A673 (cell line): Measurements from ENCODE around the gene RGS1. TPM values are rescaled to one million over a fixed set of nuclear protein-coding genes. Genes with fewer than 3 reads are reported as not detected.

ENCODE experiments used
- BruUV-seq: library from RNA; stranded (reverse); fragments of 400-500 nt; replicated peaks from 2 replicates; lab custom pipeline; 2021; lab: Mats Ljungman, UMichigan
- CTCF ChIA-PET: fragments of 300-600 bp; sonication (Branson Sonifier 250); formaldehyde crosslinking; loops from one replicate; lab custom pipeline; 2022; ENCODE audit warnings: antibody characterized with exemption; lab: Charles Lee
- POLR2A ChIA-PET: fragments of 300-600 bp; sonication (Branson Sonifier 250); formaldehyde crosslinking; loops from one replicate; lab custom pipeline; 2022; ENCODE audit warnings: antibody characterized with exemption; ENCODE audit not compliant: low non-redundant PET; lab: Charles Lee
- DNase-seq: peaks from one replicate; pipeline ENCODE4 v3.0.0-alpha.2; 2015; ENCODE audit warnings: low spot score
- H3K27ac ChIP-seq: fragments of 200-600 bp; sonication (generic); 2 replicates; pipeline ENCODE4 v1.5.1; 2016; ENCODE audit warnings: mixed run types, low read depth, mild to moderate bottlenecking, mixed read lengths, antibody characterized with exemption, low read length; ENCODE audit not compliant: poor library complexity, severe bottlenecking
- H3K27me3 ChIP-seq: fragments of 200-600 bp; sonication (generic); replicated peaks from 2 replicates; pipeline ENCODE4 v1.6.1; 2017; ENCODE audit warnings: mixed run types, low read depth, mild to moderate bottlenecking, mixed read lengths, antibody characterized with exemption, low read length; ENCODE audit not compliant: insufficient read depth, poor library complexity
- H3K36me3 ChIP-seq: fragments of 200-600 bp; sonication (generic); 2 replicates; pipeline ENCODE4 v1.6.1; 2016; ENCODE audit warnings: mixed run types, mild to moderate bottlenecking, mixed read lengths, antibody characterized with exemption, low read length; ENCODE audit not compliant: insufficient read depth, poor library complexity, severe bottlenecking
- H3K4me1 ChIP-seq: fragments of 200-600 bp; sonication (generic); 2 replicates; pipeline ENCODE4 v1.6.1; 2017; ENCODE audit warnings: mixed run types, mild to moderate bottlenecking, mixed read lengths, antibody characterized with exemption, low read length; ENCODE audit not compliant: insufficient read depth, poor library complexity, severe bottlenecking
- H3K4me3 ChIP-seq: fragments of 200-600 bp; sonication (generic); 2 replicates; pipeline ENCODE4 v1.5.1; 2016; ENCODE audit warnings: low read depth, mixed run types, mild to moderate bottlenecking, mixed read lengths, low read length; ENCODE audit not compliant: poor library complexity, severe bottlenecking
- H3K9me3 ChIP-seq: fragments of 200-600 bp; sonication (generic); 2 replicates; pipeline ENCODE4 v1.6.1; 2016; ENCODE audit warnings: mixed run types, low read depth, mild to moderate bottlenecking, mixed read lengths, antibody characterized with exemption, low read length; ENCODE audit not compliant: poor library complexity, severe bottlenecking
- EZH2 ChIP-seq: fragments of 200-600 bp; sonication (generic); IDR thresholded peaks from 2 replicates; pipeline ENCODE4 v1.6.1; 2017; ENCODE audit warnings: borderline replicate concordance, low read depth, mild to moderate bottlenecking, mixed read lengths, antibody characterized with exemption, low read length; ENCODE audit not compliant: poor library complexity, severe bottlenecking
- intact Hi-C: fragments of 100-400 bp; cut with micrococcal nuclease; formaldehyde crosslinking; loops from one replicate; pipeline ENCODE4 v1.10.0; 2022; ENCODE audit not compliant: unreplicated experiment
- total RNA-seq: library from RNA; stranded (reverse); gene quantifications from 2 replicates; pipeline ENCODE4 v1.2.3, GENCODE V29; 2021
- TF ChIP-seq, protein P1 (sequence below): fragments of 300-800, 200-600 bp; sonication (generic); conservative IDR thresholded peaks from 2 replicates; pipeline ENCODE4 v1.5.1; 2017; ENCODE audit warnings: low read depth, mild to moderate bottlenecking, antibody characterized with exemption, low read length, moderate library complexity, mixed read lengths

The RGS1 gene
- total RNA-seq, 1 experiment from 2014 or later: not detected

DNA sequence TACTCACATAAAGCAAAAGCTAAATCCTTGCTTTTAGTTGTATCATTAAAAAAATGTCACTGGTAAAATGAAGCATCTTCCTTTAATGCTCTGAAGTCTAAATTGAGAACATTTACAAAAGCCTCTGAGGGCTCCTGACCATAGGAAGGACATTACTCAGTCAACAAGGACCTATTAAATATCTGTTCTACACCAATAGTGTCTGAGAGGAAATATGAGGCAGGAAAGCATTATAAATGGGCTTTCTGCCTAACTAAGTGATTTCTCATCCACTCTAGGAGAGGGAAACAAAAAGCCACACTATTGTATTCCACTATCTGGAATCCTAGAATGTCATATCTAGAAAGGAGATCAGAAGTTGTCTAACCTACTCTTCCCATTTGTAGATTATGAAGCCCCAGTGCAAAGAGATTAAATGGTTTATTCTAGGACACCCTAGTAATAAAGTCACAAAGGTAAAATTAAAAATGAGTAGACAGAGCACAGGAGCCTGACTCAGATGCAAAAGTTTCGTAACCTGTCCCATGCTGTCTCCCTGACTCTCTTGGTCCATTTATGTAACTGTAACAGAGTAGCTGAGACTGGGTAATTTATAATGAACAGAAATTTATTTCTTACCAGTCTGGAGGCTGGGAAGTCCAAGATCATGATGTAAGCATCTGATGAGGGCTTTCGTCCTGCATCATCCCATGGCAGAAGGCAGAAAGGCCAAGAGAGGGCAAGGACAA lies 17.6 kb downstream of the RGS1 start:
- POLR2A ChIA-PET: no interaction called here
- DNase-seq: no peak
- Histone ChIP-seq H3K9me3 (no peaks in the 10 kb centered on the region), H3K27me3 (no peaks in the 10 kb centered on the region), H3K4me3 (no peak overlapping the region), H3K36me3 (no peaks in the 10 kb centered on the region), H3K4me1 (no peaks in the 10 kb centered on the region), H3K27ac (no peak overlapping the region)
- intact Hi-C loops: no loop called here
- CTCF ChIA-PET: no interaction called here
- no TSS peak for BruUV-seq
- TF ChIP-seq, protein P1, sequence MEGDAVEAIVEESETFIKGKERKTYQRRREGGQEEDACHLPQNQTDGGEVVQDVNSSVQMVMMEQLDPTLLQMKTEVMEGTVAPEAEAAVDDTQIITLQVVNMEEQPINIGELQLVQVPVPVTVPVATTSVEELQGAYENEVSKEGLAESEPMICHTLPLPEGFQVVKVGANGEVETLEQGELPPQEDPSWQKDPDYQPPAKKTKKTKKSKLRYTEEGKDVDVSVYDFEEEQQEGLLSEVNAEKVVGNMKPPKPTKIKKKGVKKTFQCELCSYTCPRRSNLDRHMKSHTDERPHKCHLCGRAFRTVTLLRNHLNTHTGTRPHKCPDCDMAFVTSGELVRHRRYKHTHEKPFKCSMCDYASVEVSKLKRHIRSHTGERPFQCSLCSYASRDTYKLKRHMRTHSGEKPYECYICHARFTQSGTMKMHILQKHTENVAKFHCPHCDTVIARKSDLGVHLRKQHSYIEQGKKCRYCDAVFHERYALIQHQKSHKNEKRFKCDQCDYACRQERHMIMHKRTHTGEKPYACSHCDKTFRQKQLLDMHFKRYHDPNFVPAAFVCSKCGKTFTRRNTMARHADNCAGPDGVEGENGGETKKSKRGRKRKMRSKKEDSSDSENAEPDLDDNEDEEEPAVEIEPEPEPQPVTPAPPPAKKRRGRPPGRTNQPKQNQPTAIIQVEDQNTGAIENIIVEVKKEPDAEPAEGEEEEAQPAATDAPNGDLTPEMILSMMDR: no peak
- TF ChIP-seq EZH2: no peak

DNA sequence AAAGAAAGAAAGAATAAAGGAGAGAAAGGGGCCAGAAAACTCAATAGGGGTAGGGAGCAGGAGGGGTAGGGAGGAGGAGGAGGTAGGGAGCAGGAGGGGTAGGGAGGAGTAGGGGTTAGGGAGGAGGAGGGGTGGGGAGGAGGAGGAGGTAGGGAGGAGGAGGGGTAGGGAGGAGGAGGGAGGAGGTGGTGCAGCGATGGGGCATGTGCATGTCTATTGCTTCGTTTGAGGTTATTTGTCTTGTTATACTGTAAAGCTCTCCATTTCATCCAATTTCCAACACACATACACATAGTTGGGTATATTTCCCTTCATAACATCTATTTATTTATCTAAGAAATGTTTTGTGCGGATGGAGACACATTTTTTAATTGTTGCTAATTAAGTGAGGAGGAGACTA lies 19.7 kb downstream of the RGS1 start:
- no peak overlapping the region for H3K27ac ChIP-seq
- DNase-seq: no peak
- H3K36me3 ChIP-seq: no peaks in the 10 kb centered on the region
- peaks cover 17% of the 10 kb centered on the region for H3K4me1 ChIP-seq
- no peak overlapping the region for H3K4me3 ChIP-seq
- ChIA-PET CTCF (no interaction called here), POLR2A (interaction anchor here (0.6 kb wide), 1 partner anchor 587 kb away, joined by 11 read pairs; no protein-coding TSS in a partner anchor)
- H3K9me3 ChIP-seq: no peaks in the 10 kb centered on the region
- intact Hi-C loops: no loop called here
- no peak for TF ChIP-seq EZH2
- TF ChIP-seq, protein P1: no peak
- BruUV-seq: no TSS peak
- no peaks in the 10 kb centered on the region for H3K27me3 ChIP-seq

DNA sequence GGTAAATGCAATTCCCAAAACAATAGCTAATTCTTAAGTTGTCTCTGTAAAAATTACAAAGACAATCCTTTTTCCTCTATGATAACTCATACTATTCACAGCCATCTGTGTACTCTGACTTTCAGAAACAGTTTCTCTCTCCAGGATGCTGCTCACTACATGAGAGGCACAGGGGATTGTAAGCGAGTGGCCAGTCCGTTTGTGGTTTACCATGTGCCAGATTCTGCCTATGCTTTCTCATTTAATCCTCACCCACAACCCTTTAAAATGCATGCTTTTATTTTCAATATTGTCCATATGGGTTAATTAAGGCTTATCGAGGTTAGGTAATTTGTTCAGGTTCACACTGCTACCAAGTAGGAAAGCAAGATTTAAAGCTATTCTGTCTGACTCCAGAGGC lies 23.0 kb downstream of the RGS1 start:
- no peaks in the 10 kb centered on the region for H3K27me3 ChIP-seq
- POLR2A ChIA-PET: interaction anchor here (0.6 kb wide), 1 partner anchor 37 kb away, joined by 6 read pairs; no protein-coding TSS in a partner anchor
- H3K27ac ChIP-seq: no peak overlapping the region
- no peak for DNase-seq
- H3K4me3 ChIP-seq: no peak overlapping the region
- no TSS peak for BruUV-seq
- TF ChIP-seq, protein P1: no peak
- no peak for TF ChIP-seq EZH2
- CTCF ChIA-PET: interaction anchor here (0.6 kb wide), 1 partner anchor 13 kb away, joined by 3 read pairs; no protein-coding TSS in a partner anchor
- H3K4me1 ChIP-seq: peaks cover 36% of the 10 kb centered on the region
- H3K9me3 ChIP-seq: no peaks in the 10 kb centered on the region
- H3K36me3 ChIP-seq: no peaks in the 10 kb centered on the region
- intact Hi-C loops: no loop called here
